Measurements from ENCODE around the gene C10orf53. TPM values are rescaled to one million over a fixed set of nuclear protein-coding genes. Genes with fewer than 3 reads are reported as not detected.

Gene C10orf53
- total and polyA plus RNA-seq, 2 of the 4 experiments (the other 2 are of a cell fraction), result not detected

GRCh38 chr10:49743464-49744075 is 64.1 kb downstream of the C10orf53 start:
- intact Hi-C loops (cut with micrococcal nuclease) (no loop called here), dilution Hi-C loops (cut with HindIII; ENCODE audit: low sequenced_read_pairs, unreplicated experiment) (no loop called here), in situ Hi-C loops (cut with MboI; ENCODE audit: low sequenced_read_pairs) (no loop called here)
- WGBS, 2 experiments (ENCODE audit: extremely low coverage in 2 of 2, insufficient read length in 1 of 2), result 85% methylated on average over 9 of the region's 19 CpGs; no CpG with 5 or more reads in 1 of the 2 experiments
- Histone ChIP-seq H3K36me3 (ENCODE audit: control insufficient read depth, insufficient read depth, low read length) (no peaks in the 10 kb centered on the region), H3K9ac (ENCODE audit: low read depth, low read length) (no peak overlapping the region), H4K20me1 (ENCODE audit: insufficient read depth, low read length) (no peaks in the 10 kb centered on the region), H3K27me3 (ENCODE audit: control insufficient read depth, insufficient read depth, low read length) (peaks cover 4% of the 10 kb centered on the region), H2BK5ac (ENCODE audit: low read depth, low read length, poor library complexity, severe bottlenecking) (no peak overlapping the region), H2BK120ac (ENCODE audit: low read depth, low read length) (no peak overlapping the region), H2BK15ac (ENCODE audit: low read depth, low read length) (no peak overlapping the region), H4K5ac (ENCODE audit: low read depth, low read length) (no peak overlapping the region), H3K9me3 (ENCODE audit: control insufficient read depth, insufficient read depth, low read length) (no peaks in the 10 kb centered on the region), H3K4me2 (ENCODE audit: low read depth, low read length) (no peak overlapping the region), H4K8ac (ENCODE audit: low read depth in 2 of 2, low read length in 2 of 2) (no peak overlapping the region), H3K4ac (ENCODE audit: low read depth, low read length) (no peak overlapping the region), H3K79me1 (ENCODE audit: low read depth in 1 of 2, low read length in 2 of 2) (no peaks in the 10 kb centered on the region), H3K14ac (replicated peaks; ENCODE audit: low read depth, low read length) (no peak overlapping the region), H2AK9ac (replicated peaks; ENCODE audit: low read depth, low read length, poor library complexity) (no peak overlapping the region), H3K23ac (ENCODE audit: low read depth, low read length) (no peak overlapping the region), H3K27ac (ENCODE audit: insufficient read depth, low read length) (no peak overlapping the region), H3K18ac (ENCODE audit: low read depth, low read length) (no peak overlapping the region), H2BK20ac (ENCODE audit: low read depth, low read length) (no peak overlapping the region), H3K56ac (ENCODE audit: extremely low read depth, insufficient read depth, low read length) (no peak overlapping the region), H3K4me1 (ENCODE audit: control insufficient read depth, insufficient read depth, low read length) (no peaks in the 10 kb centered on the region), H3K9me1 (ENCODE audit: insufficient read depth, low read length) (no peaks in the 10 kb centered on the region; the same call in 1 of the 2 replicates), H4K91ac (ENCODE audit: insufficient read depth, low read depth, low read length) (no peak overlapping the region), H3K4me3 (ENCODE audit: insufficient read depth, low read depth, low read length) (no peak overlapping the region), H2AFZ (replicated peaks; ENCODE audit: low read length, poor library complexity) (no peak overlapping the region), H2AK5ac (ENCODE audit: low read depth, low read length) (no peak overlapping the region)
- DNase-seq (no peak), ATAC-seq (ENCODE audit: low read depth) (no peak)
- TF ChIP-seq, protein P1, sequence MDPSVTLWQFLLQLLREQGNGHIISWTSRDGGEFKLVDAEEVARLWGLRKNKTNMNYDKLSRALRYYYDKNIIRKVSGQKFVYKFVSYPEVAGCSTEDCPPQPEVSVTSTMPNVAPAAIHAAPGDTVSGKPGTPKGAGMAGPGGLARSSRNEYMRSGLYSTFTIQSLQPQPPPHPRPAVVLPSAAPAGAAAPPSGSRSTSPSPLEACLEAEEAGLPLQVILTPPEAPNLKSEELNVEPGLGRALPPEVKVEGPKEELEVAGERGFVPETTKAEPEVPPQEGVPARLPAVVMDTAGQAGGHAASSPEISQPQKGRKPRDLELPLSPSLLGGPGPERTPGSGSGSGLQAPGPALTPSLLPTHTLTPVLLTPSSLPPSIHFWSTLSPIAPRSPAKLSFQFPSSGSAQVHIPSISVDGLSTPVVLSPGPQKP (IDR thresholded peaks at IDR 0.05; ENCODE audit: borderline replicate concordance, low read depth, low read length), result no peak
- TF ChIP-seq USF2 (IDR thresholded peaks at IDR 0.05; ENCODE audit: low read depth, low read length) (no peak), BHLHE40 (IDR thresholded peaks at IDR 0.05; ENCODE audit: low read depth, low read length) (no peak), MAFK (IDR thresholded peaks at IDR 0.05; ENCODE audit: low read depth, low read length) (no peak), POLR2A (IDR thresholded peaks at IDR 0.05; ENCODE audit: low read depth, low read length) (no peak), FOS (IDR thresholded peaks at IDR 0.05; ENCODE audit: low read depth, low read length) (no peak), RFX5 (IDR thresholded peaks at IDR 0.05; ENCODE audit: low read depth, low read length) (no peak), MAZ (IDR thresholded peaks at IDR 0.05; ENCODE audit: borderline replicate concordance, low read depth, low read length) (no peak), CHD1 (IDR thresholded peaks at IDR 0.05; ENCODE audit: low read depth, low read length) (no peak), RAD21 (IDR thresholded peaks at IDR 0.05; ENCODE audit: low read length) (no peak), SMC3 (IDR thresholded peaks at IDR 0.05; ENCODE audit: low read depth, low read length) (no peak), NFE2L2 (IDR thresholded peaks at IDR 0.05; ENCODE audit: low read depth, low read length) (no peak), MXI1 (IDR thresholded peaks at IDR 0.05; ENCODE audit: borderline replicate concordance, low read depth, low read length) (no peak), RCOR1 (IDR thresholded peaks at IDR 0.05; ENCODE audit: insufficient replicate concordance, low read length) (no peak), CEBPB (IDR thresholded peaks at IDR 0.05; ENCODE audit: low read depth, low read length) (no peak)
- TF ChIP-seq, protein P2, sequence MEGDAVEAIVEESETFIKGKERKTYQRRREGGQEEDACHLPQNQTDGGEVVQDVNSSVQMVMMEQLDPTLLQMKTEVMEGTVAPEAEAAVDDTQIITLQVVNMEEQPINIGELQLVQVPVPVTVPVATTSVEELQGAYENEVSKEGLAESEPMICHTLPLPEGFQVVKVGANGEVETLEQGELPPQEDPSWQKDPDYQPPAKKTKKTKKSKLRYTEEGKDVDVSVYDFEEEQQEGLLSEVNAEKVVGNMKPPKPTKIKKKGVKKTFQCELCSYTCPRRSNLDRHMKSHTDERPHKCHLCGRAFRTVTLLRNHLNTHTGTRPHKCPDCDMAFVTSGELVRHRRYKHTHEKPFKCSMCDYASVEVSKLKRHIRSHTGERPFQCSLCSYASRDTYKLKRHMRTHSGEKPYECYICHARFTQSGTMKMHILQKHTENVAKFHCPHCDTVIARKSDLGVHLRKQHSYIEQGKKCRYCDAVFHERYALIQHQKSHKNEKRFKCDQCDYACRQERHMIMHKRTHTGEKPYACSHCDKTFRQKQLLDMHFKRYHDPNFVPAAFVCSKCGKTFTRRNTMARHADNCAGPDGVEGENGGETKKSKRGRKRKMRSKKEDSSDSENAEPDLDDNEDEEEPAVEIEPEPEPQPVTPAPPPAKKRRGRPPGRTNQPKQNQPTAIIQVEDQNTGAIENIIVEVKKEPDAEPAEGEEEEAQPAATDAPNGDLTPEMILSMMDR (conservative IDR thresholded peaks at IDR 0.05; ENCODE audit: low read depth, low read length), result no peak
- POLR2A ChIA-PET (ENCODE audit: unreplicated experiment), result no interaction called here
- CTCF ChIA-PET, result no interaction called here
- no TSS peak for BruUV-seq (replicated peaks)

Data from IMR-90 (cell line).